Spleen (tissue), 11 donors: ENCODE measurements around the gene SEPTIN10. TPM values are rescaled to one million over a fixed set of nuclear protein-coding genes. Genes with fewer than 3 reads are reported as not detected.
A peak's percentile ranks its signal among the peaks of the same experiment; 100 is the strongest.

Experiments used
- DNase-seq: peaks from one replicate; pipeline ENCODE4 v3.0.0-alpha.2; 2020
- H3K27ac ChIP-seq, 8 donors: fragments of 200-600 bp; sonication (generic) in 7 of 8; 1 replicate in 4 of 8; 2 replicates in 4 of 8; pipeline versions ENCODE4 v1.5.0 to v1.8.0; 2016 to 2021; ENCODE audit warnings: inconsistent platforms in 4 of 8, mild to moderate bottlenecking in 4 of 8, moderate library complexity in 1 of 8
- H3K27me3 ChIP-seq, 7 donors: fragments of 200-600 bp; sonication (generic) in 6 of 7; replicated peaks in 1 of 7; 1 replicate in 4 of 7; 2 replicates in 3 of 7; pipeline versions ENCODE4 v1.5.0 to v1.8.0; 2016 to 2021; ENCODE audit warnings: inconsistent platforms in 3 of 7, mild to moderate bottlenecking in 1 of 7
- H3K36me3 ChIP-seq, 6 donors: fragments of 200-600 bp; sonication (generic) in 5 of 6; 1 replicate in 4 of 6; 2 replicates in 2 of 6; pipeline versions ENCODE4 v1.5.0 to v1.8.0; 2016 to 2021; ENCODE audit warnings: inconsistent platforms in 2 of 6
- H3K4me1 ChIP-seq, 6 donors: fragments of 200-600 bp; sonication (generic) in 5 of 6; 1 replicate in 3 of 6; 2 replicates in 3 of 6; pipeline versions ENCODE4 v1.5.0 to v1.8.0; 2016 to 2021; ENCODE audit warnings: inconsistent platforms in 3 of 6
- H3K4me3 ChIP-seq, 8 donors: fragments of 200-600 bp; sonication (generic) in 7 of 8; 1 replicate in 4 of 8; 2 replicates in 4 of 8; pipeline versions ENCODE4 v1.5.0 to v1.8.0; 2016 to 2021; ENCODE audit warnings: inconsistent platforms in 4 of 8, mild to moderate bottlenecking in 4 of 8, moderate library complexity in 2 of 8
- H3K9me3 ChIP-seq, 8 donors: fragments of 200-600 bp; sonication (generic) in 7 of 8; 1 replicate in 4 of 8; 2 replicates in 4 of 8; pipeline versions ENCODE4 v1.5.0 to v1.8.0; 2016 to 2021; ENCODE audit warnings: inconsistent platforms in 4 of 8
- POLR2A ChIP-seq, 3 donors: fragments of 450-650 bp; IDR thresholded peaks; one replicate each; pipeline ENCODE4 v1.5.1; 2017; ENCODE audit warnings: antibody characterized with exemption in 3 of 3, mild to moderate bottlenecking in 1 of 3
- POLR2AphosphoS5 ChIP-seq, 3 donors: sonication (generic); formaldehyde crosslinking; IDR thresholded peaks; one replicate each; pipeline ENCODE4 v1.5.1; 2017; ENCODE audit warnings: antibody characterized with exemption in 3 of 3
- WGBS, 5 donors: extraction: QIAGEN DNeasy Blood & Tissue Kit in 3 of 5; methylation state at CpG; one replicate each; pipeline versions ENCODE4 v1.1.5 to v1.1.7; 2013 to 2018; 5-methylcytosine and 5-hydroxymethylcytosine counted together
- intact Hi-C: fragments of 100-400 bp; cut with DNase I; formaldehyde crosslinking; loops from one replicate; pipeline ENCODE4 v1.15.0; 2023; ENCODE audit warnings: low total_unique reads
- polyA plus RNA-seq, 3 donors: library from polyadenylated mRNA; stranded (reverse); fragments of 200-250 nt; gene quantifications; one replicate each; pipeline ENCODE4 v1.2.1, GENCODE V29; 2013
- total RNA-seq, 7 donors: library from RNA; depleted of rRNA in 3 of 7; stranded (reverse); fragments of >200 nt in 3 of 7; fragmentation: NEBNext Ultra II Directional in 4 of 7; extraction: Animal tissue kit (Norgen Biotek cat#: 25700) in 4 of 7; gene quantifications; one replicate each; pipeline versions ENCODE4 v1.1.0 to v1.2.1, GENCODE V29; 2016 to 2021
- TF ChIP-seq, protein P1 (sequence below), 11 experiments: fragments of 200-600 bp in 7 of 11; fragments of 450-650 bp in 4 of 11; sonication (generic) in 4 of 11; IDR thresholded peaks in 8 of 11; conservative IDR thresholded peaks in 3 of 11; 1 replicate in 7 of 11; 2 replicates in 4 of 11; pipeline versions ENCODE4 v1.4.0 to v1.8.0; 2016 to 2021; ENCODE audit warnings: antibody characterized with exemption in 11 of 11, inconsistent platforms in 4 of 11, mild to moderate bottlenecking in 1 of 11
- donor health status: healthy with polysubstance abuse.
- donor health status: DM: no; HTN: no; CAD: no; lungs with moderate emphysema.
- donor health status: DM: no; HTN: no; CAD: no.
- donor health status: Bipolar disorder and iron deficiency.
- donor health status: healthy.
- donor health status: DM: no; HTN: no; CAD: no.
- donor health status: DM: yes; HTN: yes; CAD: no.

The SEPTIN10 gene
- total and polyA plus RNA-seq, 10 donors: 14.7 to 95.3 (median 58.3) TPM

DNA sequence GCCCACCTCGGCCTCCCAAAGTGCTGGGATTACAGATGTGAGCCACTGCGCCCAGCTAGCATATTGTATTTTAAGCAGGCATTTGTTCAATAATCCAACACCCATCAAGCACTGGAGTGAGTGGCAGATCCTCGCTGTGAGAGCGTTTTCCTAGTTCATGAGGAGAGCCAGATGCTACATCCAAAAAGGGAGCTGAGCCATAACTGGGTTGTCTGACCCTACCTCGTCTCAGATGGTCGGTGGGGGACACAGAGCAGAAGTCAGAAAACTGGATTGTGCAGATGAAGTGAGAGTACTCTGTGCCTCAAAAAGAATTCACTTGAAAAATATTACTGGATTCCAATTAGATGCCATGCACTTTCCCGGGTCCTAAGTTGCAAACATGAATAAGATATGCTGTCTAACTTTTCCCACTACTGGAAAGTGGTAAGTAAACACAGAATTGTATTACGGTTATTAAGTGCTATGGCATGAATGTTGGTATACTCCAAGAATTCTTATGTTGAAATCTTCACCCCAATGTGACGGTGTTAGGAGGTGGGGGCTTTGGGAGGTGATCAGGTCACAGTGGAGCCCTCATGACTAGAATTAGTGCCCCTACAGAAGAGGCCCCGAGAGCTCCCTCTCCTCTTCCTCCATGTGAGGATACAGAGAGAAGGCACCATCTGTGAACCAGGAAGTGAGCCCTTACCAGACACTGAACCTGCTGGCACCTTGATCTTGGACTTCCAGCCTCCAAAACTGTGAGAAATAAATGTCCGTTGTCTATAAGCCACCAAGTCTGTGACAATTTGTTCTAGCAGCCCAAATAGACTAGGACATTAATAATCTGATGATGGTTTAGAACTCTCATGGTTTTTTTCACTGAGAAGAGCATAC, 21.9 kb upstream of the SEPTIN10 start:
- WGBS, 5 donors: 82 to 91% (median 90%) methylated on average over 11 of the region's 11 CpGs
- H3K27ac ChIP-seq: peak overlapping the region in 5 of 8 donors; percentile 25 to 73 (median 38)
- no peaks in the 10 kb centered on the region for H3K36me3 ChIP-seq
- intact Hi-C loops: no loop called here
- DNase-seq: no peak
- H3K4me3 ChIP-seq: no peak overlapping the region
- H3K4me1 ChIP-seq: peaks cover 3 to 15% (median 9%) of the 10 kb centered on the region in 6 donors
- no peaks in the 10 kb centered on the region for H3K9me3 ChIP-seq
- TF ChIP-seq POLR2AphosphoS5 (IDR thresholded peaks at IDR 0.05) (no peak), POLR2A (IDR thresholded peaks at IDR 0.05) (no peak)
- TF ChIP-seq, protein P1, sequence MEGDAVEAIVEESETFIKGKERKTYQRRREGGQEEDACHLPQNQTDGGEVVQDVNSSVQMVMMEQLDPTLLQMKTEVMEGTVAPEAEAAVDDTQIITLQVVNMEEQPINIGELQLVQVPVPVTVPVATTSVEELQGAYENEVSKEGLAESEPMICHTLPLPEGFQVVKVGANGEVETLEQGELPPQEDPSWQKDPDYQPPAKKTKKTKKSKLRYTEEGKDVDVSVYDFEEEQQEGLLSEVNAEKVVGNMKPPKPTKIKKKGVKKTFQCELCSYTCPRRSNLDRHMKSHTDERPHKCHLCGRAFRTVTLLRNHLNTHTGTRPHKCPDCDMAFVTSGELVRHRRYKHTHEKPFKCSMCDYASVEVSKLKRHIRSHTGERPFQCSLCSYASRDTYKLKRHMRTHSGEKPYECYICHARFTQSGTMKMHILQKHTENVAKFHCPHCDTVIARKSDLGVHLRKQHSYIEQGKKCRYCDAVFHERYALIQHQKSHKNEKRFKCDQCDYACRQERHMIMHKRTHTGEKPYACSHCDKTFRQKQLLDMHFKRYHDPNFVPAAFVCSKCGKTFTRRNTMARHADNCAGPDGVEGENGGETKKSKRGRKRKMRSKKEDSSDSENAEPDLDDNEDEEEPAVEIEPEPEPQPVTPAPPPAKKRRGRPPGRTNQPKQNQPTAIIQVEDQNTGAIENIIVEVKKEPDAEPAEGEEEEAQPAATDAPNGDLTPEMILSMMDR (IDR thresholded peaks at IDR 0.05 in 8 of 11, conservative IDR thresholded peaks at IDR 0.05 in 3 of 11): no peak
- no peaks in the 10 kb centered on the region for H3K27me3 ChIP-seq

DNA sequence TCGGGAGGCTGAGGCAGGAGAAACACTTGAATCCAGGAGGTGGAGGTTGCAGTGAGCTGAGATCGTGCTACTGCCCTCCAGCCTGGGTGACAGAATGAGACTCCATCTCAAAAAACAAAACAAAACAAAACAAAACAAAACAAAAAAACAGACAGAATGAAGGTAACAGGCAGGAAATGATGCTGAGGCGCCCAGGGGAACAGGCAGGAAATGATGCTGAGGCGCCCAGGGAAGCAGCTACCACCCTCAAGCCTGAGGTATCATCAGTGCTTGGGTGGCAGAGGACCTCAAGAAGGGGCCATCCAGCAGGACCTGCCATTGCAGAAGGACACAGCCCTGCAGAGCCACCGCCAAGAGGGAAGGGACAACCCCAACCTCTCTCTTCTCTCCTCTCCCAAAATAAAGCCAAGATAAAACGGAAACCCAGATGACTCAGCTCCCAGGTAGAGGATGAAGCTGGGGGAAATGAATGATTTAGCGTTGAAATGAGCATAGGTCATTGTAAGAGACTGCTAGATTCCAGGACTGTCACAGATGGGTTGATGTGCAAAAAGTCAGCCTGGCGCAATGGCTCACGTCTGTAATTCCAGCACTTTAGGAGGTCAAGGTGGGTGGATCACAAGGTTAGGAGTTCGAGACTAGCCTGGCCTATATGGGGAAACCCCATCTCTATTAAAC, 19.7 kb upstream of the SEPTIN10 start:
- peaks cover 3 to 15% (median 8%) of the 10 kb centered on the region in 6 donors for H3K4me1 ChIP-seq
- H3K27ac ChIP-seq: no peak overlapping the region
- TF ChIP-seq POLR2A (IDR thresholded peaks at IDR 0.05) (no peak), POLR2AphosphoS5 (IDR thresholded peaks at IDR 0.05) (no peak)
- TF ChIP-seq, protein P1 (IDR thresholded peaks at IDR 0.05 in 8 of 11, conservative IDR thresholded peaks at IDR 0.05 in 3 of 11): no peak
- no peaks in the 10 kb centered on the region for H3K9me3 ChIP-seq
- no peaks in the 10 kb centered on the region for H3K36me3 ChIP-seq
- no peak overlapping the region for H3K4me3 ChIP-seq
- WGBS, 5 donors: 84 to 91% (median 84%) methylated on average over 10 of the region's 10 CpGs
- intact Hi-C loops: no loop called here
- H3K27me3 ChIP-seq: no peaks in the 10 kb centered on the region
- no peak for DNase-seq

DNA sequence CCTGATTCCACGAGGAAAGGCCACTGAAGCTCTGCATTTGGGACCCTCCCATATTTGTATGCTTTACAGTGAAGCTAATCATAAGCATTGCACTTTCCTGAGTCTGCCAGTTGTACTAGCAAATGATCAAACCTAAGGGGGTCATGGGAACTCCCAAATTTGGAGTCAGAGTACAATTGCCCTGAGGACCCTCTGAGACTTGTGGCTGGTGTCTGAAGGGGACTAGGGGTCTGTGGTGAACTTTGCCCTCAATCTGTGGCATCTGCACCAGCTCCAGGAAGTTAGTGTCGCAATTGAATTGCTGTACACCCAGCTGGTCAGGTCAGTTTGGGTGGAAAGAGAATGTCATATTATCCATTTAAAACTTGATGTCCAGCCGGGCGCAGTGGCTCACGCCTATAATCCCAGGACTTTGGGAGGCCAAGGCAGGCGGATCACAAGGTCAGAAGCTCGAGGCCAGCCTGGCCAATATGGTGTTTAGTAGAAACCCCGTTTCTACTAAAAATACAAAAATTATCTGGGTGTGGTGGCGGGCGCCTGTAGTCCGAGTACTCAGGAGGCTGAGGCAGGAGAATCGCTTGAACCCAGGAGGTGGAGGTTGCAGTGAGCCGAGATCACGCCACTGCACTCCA, 18.5 kb upstream of the SEPTIN10 start:
- TF ChIP-seq POLR2A (IDR thresholded peaks at IDR 0.05) (no peak), POLR2AphosphoS5 (IDR thresholded peaks at IDR 0.05) (no peak)
- TF ChIP-seq, protein P1 (IDR thresholded peaks at IDR 0.05 in 8 of 11, conservative IDR thresholded peaks at IDR 0.05 in 3 of 11): no peak
- 81 to 87% (median 83%) methylated on average over 14 of the region's 14 CpGs for WGBS, 5 donors
- intact Hi-C loops: no loop called here
- H3K4me3 ChIP-seq: no peak overlapping the region
- no peaks in the 10 kb centered on the region for H3K36me3 ChIP-seq
- DNase-seq: no peak
- H3K27ac ChIP-seq: no peak overlapping the region
- no peaks in the 10 kb centered on the region for H3K9me3 ChIP-seq
- peaks cover 0 to 6% (median 0%) of the 10 kb centered on the region in 6 donors for H3K4me1 ChIP-seq
- H3K27me3 ChIP-seq: no peaks in the 10 kb centered on the region
